Transverse colon (tissue), 4 donors: ENCODE data around the gene SGPP2. TPM values are rescaled to one million over a fixed set of nuclear protein-coding genes. Genes with fewer than 3 reads are reported as not detected.

Source experiments
- DNase-seq: peaks from one replicate; pipeline ENCODE4 v3.0.0-alpha.2; 2019
- H3K27ac ChIP-seq, 4 donors: fragments of 200-600 bp; sonication (generic); 2 replicates each; pipeline ENCODE4 v1.5.1; 2016 to 2018; ENCODE audit warnings: inconsistent platforms in 4 of 4
- H3K27me3 ChIP-seq: fragments of 200-600 bp; sonication (generic); 2 replicates; pipeline ENCODE4 v1.5.1; 2017; ENCODE audit warnings: inconsistent platforms
- H3K36me3 ChIP-seq, 4 donors: fragments of 200-600 bp; sonication (generic); 2 replicates each; pipeline ENCODE4 v1.5.1; 2017 to 2019; ENCODE audit warnings: inconsistent platforms in 4 of 4
- H3K4me1 ChIP-seq, 4 donors: fragments of 200-600 bp; sonication (generic); 2 replicates each; pipeline ENCODE4 v1.5.1; 2017 to 2020; ENCODE audit warnings: inconsistent platforms in 4 of 4
- H3K4me3 ChIP-seq, 4 donors: fragments of 200-600 bp; sonication (generic); 1 replicate in 1 of 4; 2 replicates in 3 of 4; pipeline versions ENCODE4 v1.5.1 to v1.6.1; 2017 to 2019; ENCODE audit warnings: inconsistent platforms in 4 of 4
- H3K9me3 ChIP-seq, 2 donors: fragments of 200-600 bp; sonication (generic); 2 replicates each; pipeline ENCODE4 v1.5.1; 2017 to 2019; ENCODE audit warnings: inconsistent platforms in 2 of 2
- EP300 ChIP-seq: sonication (generic); formaldehyde crosslinking; IDR thresholded peaks from one replicate; pipeline ENCODE4 v1.6.1; 2017; ENCODE audit warnings: antibody characterized with exemption, low read depth
- POLR2A ChIP-seq: fragments of 450-650 bp; IDR thresholded peaks from one replicate; pipeline ENCODE4 v1.6.1; 2016; ENCODE audit warnings: antibody characterized with exemption, mild to moderate bottlenecking, moderate library complexity
- POLR2AphosphoS5 ChIP-seq, 3 donors: sonication (generic); formaldehyde crosslinking; IDR thresholded peaks; one replicate each; pipeline ENCODE4 v1.6.1; 2016; ENCODE audit warnings: antibody characterized with exemption in 3 of 3
- WGBS, 2 donors: methylation state at CpG; one replicate each; pipeline ENCODE4 v1.1.5; 2018; ENCODE audit warnings: low coverage in 1 of 2; 5-methylcytosine and 5-hydroxymethylcytosine counted together
- in situ Hi-C, 4 donors: fragments of 200-750 bp; cut with MboI; loops; one replicate each; pipeline versions ENCODE4 v1.15.0 to v1.15.1; 2017; ENCODE audit warnings: low sequenced_read_pairs in 3 of 4, low pct_ligation_motif_present in 1 of 4, low pct_unique_long_range_greater_than_20kb in 1 of 4
- intact Hi-C: fragments of 100-400 bp; cut with DNase I; formaldehyde crosslinking; loops from one replicate; pipeline ENCODE4 v1.15.1; 2023; ENCODE audit warnings: low total_unique reads
- total RNA-seq, 4 donors: library from RNA; depleted of rRNA; stranded (reverse); fragments of >200 nt; gene quantifications; one replicate each; pipeline ENCODE4 v1.1.0, GENCODE V29; 2016
- TF ChIP-seq, protein P1 (sequence below), 5 experiments: fragments of 200-600 bp in 3 of 5; fragments of 450-650 bp in 2 of 5; sonication (generic) in 3 of 5; IDR thresholded peaks; 1 replicate in 2 of 5; 2 replicates in 3 of 5; pipeline ENCODE4 v1.5.1; 2016 to 2017; ENCODE audit warnings: antibody characterized with exemption in 5 of 5, inconsistent platforms in 3 of 5, mild to moderate bottlenecking in 2 of 5, moderate library complexity in 1 of 5

SGPP2 gene
- total RNA-seq, 4 donors from 2014 or later = 26.5 to 56.5 (median 48.7) TPM

DNA sequence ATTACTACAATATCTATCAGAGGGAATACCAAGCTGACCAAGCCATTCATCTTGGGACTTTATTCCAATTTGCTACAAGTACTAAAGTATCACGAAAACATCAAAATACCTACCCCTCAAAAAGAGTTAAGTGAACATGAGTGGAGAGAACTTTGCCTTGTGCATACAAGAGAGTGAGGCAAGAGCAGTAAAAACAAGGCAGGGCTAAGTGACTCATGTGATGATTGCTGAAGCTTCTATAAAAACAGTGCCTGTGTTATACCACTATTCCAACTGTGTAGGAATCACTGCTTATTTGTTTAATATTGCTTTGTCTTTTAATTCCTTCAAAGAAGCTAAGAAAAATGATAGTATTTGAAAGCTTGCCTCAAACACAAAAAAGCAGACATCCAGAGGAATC lies 170.3 kb downstream of the SGPP2 start:
- in situ Hi-C loops (no loop called here), intact Hi-C loops (no loop called here)
- no peaks in the 10 kb centered on the region for H3K27me3 ChIP-seq
- H3K27ac ChIP-seq = peak overlapping the region; percentile 43 to 65 (median 61)
- TF ChIP-seq POLR2A = no peak
- TF ChIP-seq POLR2AphosphoS5 (IDR thresholded peaks at IDR 0.05) = peak in 1 of 3 donors; percentile 48
- peaks cover 3 to 36% (median 11%) of the 10 kb centered on the region in 4 donors for H3K4me1 ChIP-seq
- WGBS, 2 donors = 51 to 63% methylated on average over 1 of the region's 1 CpG
- H3K9me3 ChIP-seq = no peaks in the 10 kb centered on the region
- peak; percentile 28 for DNase-seq
- no peak overlapping the region for H3K4me3 ChIP-seq
- peaks cover 0 to 12% (median 0%) of the 10 kb centered on the region in 4 donors for H3K36me3 ChIP-seq

DNA sequence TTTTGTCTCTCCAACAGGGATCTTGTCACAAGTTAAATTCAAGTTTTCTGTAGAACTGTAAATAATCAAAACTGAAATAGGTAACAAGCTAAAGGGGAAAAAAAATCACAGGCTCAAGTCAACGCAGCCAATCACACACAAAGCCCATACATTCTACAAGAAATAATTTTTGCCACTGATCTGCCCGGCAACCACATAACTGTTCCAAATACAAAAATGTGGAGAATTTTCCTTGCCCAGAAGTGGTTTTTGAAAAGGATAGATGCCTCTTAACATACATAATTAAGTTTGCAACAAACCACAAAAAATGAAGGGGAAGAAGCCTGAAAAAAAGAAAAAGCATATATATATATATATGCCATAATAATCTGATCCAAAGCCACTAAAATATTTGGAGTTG lies 171.2 kb downstream of the SGPP2 start:
- Histone ChIP-seq H3K9me3 (no peaks in the 10 kb centered on the region), H3K36me3 (peaks cover 0 to 15% (median 0%) of the 10 kb centered on the region in 4 donors), H3K4me1 (peaks cover 3 to 36% (median 11%) of the 10 kb centered on the region in 4 donors), H3K4me3 (no peak overlapping the region), H3K27me3 (no peaks in the 10 kb centered on the region), H3K27ac (peak overlapping the region in 3 of 4 donors; percentile 43 to 65 (median 64))
- intact Hi-C loops (no loop called here), in situ Hi-C loops (no loop called here)
- TF ChIP-seq, protein P1, sequence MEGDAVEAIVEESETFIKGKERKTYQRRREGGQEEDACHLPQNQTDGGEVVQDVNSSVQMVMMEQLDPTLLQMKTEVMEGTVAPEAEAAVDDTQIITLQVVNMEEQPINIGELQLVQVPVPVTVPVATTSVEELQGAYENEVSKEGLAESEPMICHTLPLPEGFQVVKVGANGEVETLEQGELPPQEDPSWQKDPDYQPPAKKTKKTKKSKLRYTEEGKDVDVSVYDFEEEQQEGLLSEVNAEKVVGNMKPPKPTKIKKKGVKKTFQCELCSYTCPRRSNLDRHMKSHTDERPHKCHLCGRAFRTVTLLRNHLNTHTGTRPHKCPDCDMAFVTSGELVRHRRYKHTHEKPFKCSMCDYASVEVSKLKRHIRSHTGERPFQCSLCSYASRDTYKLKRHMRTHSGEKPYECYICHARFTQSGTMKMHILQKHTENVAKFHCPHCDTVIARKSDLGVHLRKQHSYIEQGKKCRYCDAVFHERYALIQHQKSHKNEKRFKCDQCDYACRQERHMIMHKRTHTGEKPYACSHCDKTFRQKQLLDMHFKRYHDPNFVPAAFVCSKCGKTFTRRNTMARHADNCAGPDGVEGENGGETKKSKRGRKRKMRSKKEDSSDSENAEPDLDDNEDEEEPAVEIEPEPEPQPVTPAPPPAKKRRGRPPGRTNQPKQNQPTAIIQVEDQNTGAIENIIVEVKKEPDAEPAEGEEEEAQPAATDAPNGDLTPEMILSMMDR (IDR thresholded peaks at IDR 0.05) = no peak
- TF ChIP-seq POLR2A = no peak
- TF ChIP-seq EP300 = no peak
- no peak for TF ChIP-seq POLR2AphosphoS5 (IDR thresholded peaks at IDR 0.05)
- DNase-seq = no peak
- WGBS, 2 donors = 87 to 93% methylated on average over 2 of the region's 2 CpGs

DNA sequence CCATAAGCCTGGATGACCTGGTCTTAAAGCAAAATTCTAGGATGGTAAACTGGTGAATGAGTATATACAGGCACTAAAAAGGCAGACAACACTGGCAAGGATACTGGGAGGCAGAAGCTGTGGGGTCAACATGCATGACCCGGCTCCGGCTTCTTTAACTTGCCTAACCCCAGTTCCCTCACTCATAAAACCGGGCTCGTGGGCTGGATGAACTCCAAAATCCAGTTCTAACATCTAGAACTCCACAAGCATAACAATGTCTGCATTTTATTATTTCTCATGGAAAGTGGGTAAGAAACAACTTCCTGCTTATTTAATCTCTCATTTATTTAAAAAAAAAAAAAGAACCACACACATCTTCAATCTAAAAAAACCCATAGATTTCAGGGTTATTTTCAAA lies 174.3 kb downstream of the SGPP2 start:
- in situ Hi-C loops = no loop called here

DNA sequence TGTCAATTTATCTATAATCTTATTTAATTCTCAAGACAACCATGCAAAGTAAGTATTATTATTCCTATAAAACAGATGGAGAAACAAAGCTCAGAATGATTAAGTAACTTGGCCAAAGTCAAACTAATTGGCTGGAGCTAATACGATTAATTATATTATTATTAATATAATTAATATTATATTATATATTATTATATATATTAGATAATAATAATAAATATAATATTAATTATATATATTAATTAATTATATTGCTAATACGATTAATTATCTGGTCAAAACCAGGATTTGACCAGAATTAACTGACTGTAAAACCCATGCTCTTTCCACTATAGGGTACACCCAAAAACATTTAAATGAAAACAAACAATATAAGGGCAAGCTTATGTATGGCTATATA lies 179.2 kb downstream of the SGPP2 start:
- TF ChIP-seq EP300 (no peak), POLR2AphosphoS5 (IDR thresholded peaks at IDR 0.05) (no peak), POLR2A (no peak)
- TF ChIP-seq, protein P1 (IDR thresholded peaks at IDR 0.05) = no peak
- H3K27ac ChIP-seq = no peak overlapping the region
- in situ Hi-C loops = loop anchor here in 2 of 4 donors (25.0 kb wide), 1 partner anchor 541 kb away; no protein-coding TSS in a partner anchor
- H3K4me3 ChIP-seq = no peak overlapping the region
- H3K4me1 ChIP-seq = peaks cover 0 to 11% (median 0%) of the 10 kb centered on the region in 4 donors
- DNase-seq = no peak
- no peaks in the 10 kb centered on the region for H3K9me3 ChIP-seq
- H3K36me3 ChIP-seq = peaks cover 0 to 9% (median 0%) of the 10 kb centered on the region in 4 donors
- H3K27me3 ChIP-seq = no peaks in the 10 kb centered on the region
- WGBS, 2 donors = 92% methylated on average over 2 of the region's 2 CpGs
- intact Hi-C loops = no loop called here

More for the DNA sequence above, 174.3 kb downstream of the SGPP2 start:
- TF ChIP-seq, protein P1 (IDR thresholded peaks at IDR 0.05) = no peak
- no peak for TF ChIP-seq POLR2A
- TF ChIP-seq EP300 = no peak
- TF ChIP-seq POLR2AphosphoS5 (IDR thresholded peaks at IDR 0.05) = no peak
- H3K9me3 ChIP-seq = no peaks in the 10 kb centered on the region
- H3K36me3 ChIP-seq = peaks cover 0 to 15% (median 0%) of the 10 kb centered on the region in 4 donors
- peak; percentile 14 for DNase-seq
- WGBS, 2 donors = 38 to 43% methylated on average over 4 of the region's 4 CpGs
- intact Hi-C loops = no loop called here
- no peak overlapping the region for H3K4me3 ChIP-seq
- H3K4me1 ChIP-seq = peaks cover 3 to 34% (median 11%) of the 10 kb centered on the region in 4 donors
- H3K27ac ChIP-seq = peak overlapping the region in 1 of 4 donors; percentile 23
- no peaks in the 10 kb centered on the region for H3K27me3 ChIP-seq
